ENCODE results near the gene PROM1. TPM values are rescaled to one million over a fixed set of nuclear protein-coding genes. Genes with fewer than 3 reads are reported as not detected.

The PROM1 gene
- total and polyA plus RNA-seq, 9 of the 15 experiments (the other 6 are each of a cell fraction or from before 2014, with no cell fraction given): 0.05 TPM; not detected in 8

DNA sequence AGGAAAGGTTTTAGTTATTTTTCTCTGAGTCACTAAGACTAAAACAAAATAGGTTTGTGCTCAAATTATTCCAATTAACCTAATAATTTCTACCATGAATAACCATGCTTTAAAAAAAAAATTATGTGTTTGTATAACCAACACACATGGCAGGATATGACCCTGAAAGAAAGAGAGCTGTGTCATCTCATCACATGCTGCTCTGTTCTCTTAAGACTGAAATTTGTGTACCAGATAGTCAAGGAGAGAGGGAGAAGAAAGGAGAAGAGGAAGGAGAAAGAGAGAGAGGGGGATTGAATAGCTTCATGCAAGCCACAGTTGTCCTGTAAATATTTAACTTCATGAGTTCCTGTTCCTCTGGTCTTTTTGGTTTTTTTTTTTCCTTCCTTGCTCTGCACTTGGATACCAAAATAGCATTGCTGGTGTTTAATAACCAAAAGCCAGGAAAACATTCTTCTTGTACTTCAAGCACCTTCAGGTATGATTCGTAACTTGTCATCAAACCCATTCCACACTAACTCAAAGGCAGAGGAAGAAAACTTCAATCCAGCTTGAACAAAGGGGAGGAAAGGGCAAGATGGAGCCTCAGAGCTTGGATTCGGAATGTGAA lies 6.4 kb upstream of the PROM1 start (continued):
- TF ChIP-seq, protein P1, sequence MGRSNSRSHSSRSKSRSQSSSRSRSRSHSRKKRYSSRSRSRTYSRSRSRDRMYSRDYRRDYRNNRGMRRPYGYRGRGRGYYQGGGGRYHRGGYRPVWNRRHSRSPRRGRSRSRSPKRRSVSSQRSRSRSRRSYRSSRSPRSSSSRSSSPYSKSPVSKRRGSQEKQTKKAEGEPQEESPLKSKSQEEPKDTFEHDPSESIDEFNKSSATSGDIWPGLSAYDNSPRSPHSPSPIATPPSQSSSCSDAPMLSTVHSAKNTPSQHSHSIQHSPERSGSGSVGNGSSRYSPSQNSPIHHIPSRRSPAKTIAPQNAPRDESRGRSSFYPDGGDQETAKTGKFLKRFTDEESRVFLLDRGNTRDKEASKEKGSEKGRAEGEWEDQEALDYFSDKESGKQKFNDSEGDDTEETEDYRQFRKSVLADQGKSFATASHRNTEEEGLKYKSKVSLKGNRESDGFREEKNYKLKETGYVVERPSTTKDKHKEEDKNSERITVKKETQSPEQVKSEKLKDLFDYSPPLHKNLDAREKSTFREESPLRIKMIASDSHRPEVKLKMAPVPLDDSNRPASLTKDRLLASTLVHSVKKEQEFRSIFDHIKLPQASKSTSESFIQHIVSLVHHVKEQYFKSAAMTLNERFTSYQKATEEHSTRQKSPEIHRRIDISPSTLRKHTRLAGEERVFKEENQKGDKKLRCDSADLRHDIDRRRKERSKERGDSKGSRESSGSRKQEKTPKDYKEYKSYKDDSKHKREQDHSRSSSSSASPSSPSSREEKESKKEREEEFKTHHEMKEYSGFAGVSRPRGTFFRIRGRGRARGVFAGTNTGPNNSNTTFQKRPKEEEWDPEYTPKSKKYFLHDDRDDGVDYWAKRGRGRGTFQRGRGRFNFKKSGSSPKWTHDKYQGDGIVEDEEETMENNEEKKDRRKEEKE (IDR thresholded peaks at IDR 0.05; ENCODE audit: borderline replicate concordance in 1 of 2, control insufficient read depth in 1 of 2, low read depth in 2 of 2, low read length in 1 of 2): no peak

DNA sequence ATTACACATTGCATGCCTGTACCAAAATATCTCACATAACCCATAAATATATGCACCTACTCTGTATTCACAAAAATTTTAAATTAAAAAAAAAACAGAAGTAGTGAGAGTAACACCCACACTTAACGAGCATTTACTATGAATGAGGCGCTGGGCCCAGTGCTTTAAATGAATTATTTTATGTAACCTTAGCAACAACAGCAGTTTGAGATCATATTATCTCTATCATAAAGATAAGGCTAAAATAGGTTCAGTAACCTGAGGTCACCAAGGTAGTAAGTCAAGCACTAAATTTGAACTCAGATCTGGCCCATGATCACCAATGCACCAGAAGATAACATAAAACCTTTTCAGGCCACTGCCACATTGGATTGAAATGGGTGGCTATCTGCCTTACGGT lies 5.3 kb upstream of the PROM1 start:
- no peak overlapping the region for H3K4me3 ChIP-seq
- 3% methylated on average over 3 of the region's 3 CpGs for WGBS (ENCODE audit: insufficient coverage, low coverage, missing lambda C conversion rate)
- H2AFZ ChIP-seq (ENCODE audit: low read depth, low read length): no peak overlapping the region
- no peaks in the 10 kb centered on the region for H3K4me1 ChIP-seq (replicated peaks in 1 of 2; ENCODE audit: control insufficient read depth in 2 of 2, insufficient read depth in 2 of 2, low read length in 2 of 2)
- H3K4me2 ChIP-seq (ENCODE audit: insufficient read depth, low read length): no peak overlapping the region
- peaks cover 7 to 12% of the 10 kb centered on the region in 2 experiments for H3K27me3 ChIP-seq (ENCODE audit: control insufficient read depth in 2 of 2, insufficient read depth in 2 of 2, low read length in 2 of 2)
- intact Hi-C loops (cut with micrococcal nuclease) (no loop called here), in situ Hi-C loops (cut with MboI) (no loop called here)
- H3K9ac ChIP-seq (ENCODE audit: insufficient read depth in 1 of 2, low read depth in 2 of 2, low read length in 2 of 2): no peak overlapping the region
- no peaks in the 10 kb centered on the region for H3K9me3 ChIP-seq (replicated peaks; ENCODE audit: control insufficient read depth, insufficient read depth, low read depth, low read length)
- no peak overlapping the region for H3K27ac ChIP-seq (ENCODE audit: extremely low read depth, low read depth, low read length)
- ChIA-PET CTCF (ENCODE audit: low intra/inter-chr PET ratio) (no interaction called here), POLR2A (no interaction called here)
- DNase-seq (ENCODE audit: extremely low read depth in 1 of 4, low spot score in 3 of 4) (no peak), FAIRE-seq (no peak), ATAC-seq (no peak)
- no peaks in the 10 kb centered on the region for H4K20me1 ChIP-seq (replicated peaks; ENCODE audit: control insufficient read depth, insufficient read depth, low read length)
- no peaks in the 10 kb centered on the region for H3K9me1 ChIP-seq (ENCODE audit: control insufficient read depth, insufficient read depth, low read length)
- no peaks in the 10 kb centered on the region for H3K36me3 ChIP-seq (ENCODE audit: control insufficient read depth, insufficient read depth, low read length)
- BruUV-seq (replicated peaks): no TSS peak
- TF ChIP-seq, protein P2, sequence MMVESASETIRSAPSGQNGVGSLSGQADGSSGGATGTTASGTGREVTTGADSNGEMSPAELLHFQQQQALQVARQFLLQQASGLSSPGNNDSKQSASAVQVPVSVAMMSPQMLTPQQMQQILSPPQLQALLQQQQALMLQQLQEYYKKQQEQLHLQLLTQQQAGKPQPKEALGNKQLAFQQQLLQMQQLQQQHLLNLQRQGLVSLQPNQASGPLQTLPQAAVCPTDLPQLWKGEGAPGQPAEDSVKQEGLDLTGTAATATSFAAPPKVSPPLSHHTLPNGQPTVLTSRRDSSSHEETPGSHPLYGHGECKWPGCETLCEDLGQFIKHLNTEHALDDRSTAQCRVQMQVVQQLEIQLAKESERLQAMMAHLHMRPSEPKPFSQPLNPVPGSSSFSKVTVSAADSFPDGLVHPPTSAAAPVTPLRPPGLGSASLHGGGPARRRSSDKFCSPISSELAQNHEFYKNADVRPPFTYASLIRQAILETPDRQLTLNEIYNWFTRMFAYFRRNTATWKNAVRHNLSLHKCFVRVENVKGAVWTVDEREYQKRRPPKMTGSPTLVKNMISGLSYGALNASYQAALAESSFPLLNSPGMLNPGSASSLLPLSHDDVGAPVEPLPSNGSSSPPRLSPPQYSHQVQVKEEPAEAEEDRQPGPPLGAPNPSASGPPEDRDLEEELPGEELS (CRISPR knock-in tag; IDR thresholded peaks at IDR 0.05; ENCODE audit: borderline replicate concordance): no peak
- TF ChIP-seq ZNF134 (CRISPR knock-in tag; conservative IDR thresholded peaks at IDR 0.05): no peak
- no peaks in the 10 kb centered on the region for H3K79me2 ChIP-seq (ENCODE audit: control insufficient read depth, insufficient read depth, low read length)

Measured in K562 (cell line).